SJSA1 (cell line): Measurements from ENCODE around the gene SHMT1. TPM values are rescaled to one million over a fixed set of nuclear protein-coding genes. Genes with fewer than 3 reads are reported as not detected.
"Not testable (repeated sequence)": the region's sequence is repeated elsewhere in the genome, so short reads cannot be mapped to it uniquely, and the experiment has no call there.

Experiments used
- DNase-seq, 2 experiments: peaks; one replicate each; pipeline ENCODE4 v3.0.0-alpha.2; 2015 to 2020; ENCODE audit warnings: low spot score in 2 of 2, low read depth in 1 of 2
- H3K27ac ChIP-seq: fragments of 250-450 bp; sonication (Bioruptor Pico); 2 replicates; pipeline ENCODE4 v1.5.1; 2020; ENCODE audit warnings: mild to moderate bottlenecking, moderate library complexity
- H3K27me3 ChIP-seq: fragments of 250-450 bp; sonication (Bioruptor Pico); replicated peaks from 2 replicates; pipeline ENCODE4 v1.5.1; 2020; ENCODE audit warnings: mild to moderate bottlenecking, moderate library complexity
- H3K36me3 ChIP-seq: fragments of 250-450 bp; sonication (Bioruptor Pico); 2 replicates; pipeline ENCODE4 v1.5.1; 2020; ENCODE audit warnings: mild to moderate bottlenecking
- H3K4me1 ChIP-seq: fragments of 250-450 bp; sonication (Bioruptor Pico); replicated peaks from 2 replicates; pipeline ENCODE4 v1.6.1; 2021; ENCODE audit warnings: mild to moderate bottlenecking
- H3K4me3 ChIP-seq: fragments of 250-450 bp; sonication (Bioruptor Pico); 2 replicates; pipeline ENCODE4 v1.5.1; 2020; ENCODE audit warnings: mild to moderate bottlenecking
- H3K9me3 ChIP-seq: fragments of 250-450 bp; sonication (Bioruptor Pico); replicated peaks from 2 replicates; pipeline ENCODE4 v1.5.1; 2020; ENCODE audit warnings: mild to moderate bottlenecking
- total RNA-seq: library from RNA; depleted of rRNA; stranded (reverse); fragments of >200 nt; shearing (Covaris generic); gene quantifications from 2 replicates; pipeline ENCODE4 v1.2.3, GENCODE V29; 2014

Gene SHMT1
- total RNA-seq, 1 experiment from 2014 or later: 23.0 TPM

GRCh38 chr17:18364166-18364565, 816 bp upstream of the SHMT1 start:
- no peak overlapping the region for H3K4me3 ChIP-seq
- H3K4me1 ChIP-seq: peaks cover 6% of the 10 kb centered on the region
- H3K27ac ChIP-seq: no peak overlapping the region
- no peak for DNase-seq
- no peaks in the 10 kb centered on the region; the same call in 1 of the 2 replicates for H3K36me3 ChIP-seq
- no peaks in the 10 kb centered on the region for H3K27me3 ChIP-seq
- H3K9me3 ChIP-seq: no peaks in the 10 kb centered on the region

- Histone ChIP-seq H3K4me3 (peak overlapping the region; percentile 82), H3K36me3 (no peaks in the 10 kb centered on the region; the same call in 1 of the 2 replicates), H3K27ac (no peak overlapping the region), H3K27me3 (no peaks in the 10 kb centered on the region), H3K4me1 (peaks cover 6% of the 10 kb centered on the region), H3K9me3 (no peaks in the 10 kb centered on the region)
- no peak for DNase-seq
Observed at GRCh38 chr17:18362698-18363100, 651 bp downstream of the SHMT1 start.

DNA sequence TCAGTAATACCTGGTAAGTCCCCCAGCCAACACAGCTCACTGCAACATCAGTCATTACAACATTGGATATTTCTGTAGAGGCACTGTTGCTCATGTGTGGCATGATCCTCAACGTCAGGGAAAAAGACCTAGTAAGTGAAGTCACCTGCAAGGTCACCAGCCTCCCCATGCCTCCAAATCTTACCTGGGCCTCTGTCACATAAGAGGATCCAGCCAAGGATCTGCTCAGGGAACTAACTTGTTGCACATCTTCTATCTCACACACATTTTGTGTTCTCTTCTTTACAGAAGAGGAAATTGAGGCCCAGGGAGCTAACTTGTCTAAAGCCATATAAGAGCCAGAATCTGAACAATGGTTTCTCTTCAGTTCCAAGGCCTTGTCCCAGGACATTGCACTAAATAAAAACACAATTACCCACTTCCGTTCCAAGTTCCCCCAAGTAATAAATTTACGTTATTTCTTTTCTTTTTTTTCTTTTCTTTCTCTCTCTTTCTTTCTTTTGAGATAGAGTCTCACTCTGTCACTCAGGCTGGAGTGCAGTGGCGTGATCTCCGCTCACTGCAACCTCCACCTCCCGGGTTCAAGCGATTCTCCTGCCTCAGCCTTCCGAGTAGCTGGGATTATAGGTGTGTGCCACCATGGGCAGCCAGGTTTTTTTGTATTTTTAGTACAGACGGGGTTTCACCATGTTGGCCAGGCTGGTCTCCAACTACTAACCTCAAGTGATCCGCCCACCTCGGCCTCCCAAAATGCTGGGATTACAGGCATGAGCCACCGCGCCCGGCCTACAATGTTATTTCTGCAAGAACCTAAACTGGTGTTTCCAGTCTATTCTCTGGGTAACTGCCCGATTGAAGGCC, 1.3 kb downstream of the SHMT1 start:
- Histone ChIP-seq H3K4me3 (peak overlapping the region; percentile 82), H3K36me3 (no peaks in the 10 kb centered on the region; the same call in 1 of the 2 replicates), H3K4me1 (peaks cover 6% of the 10 kb centered on the region), H3K27ac (no peak overlapping the region), H3K9me3 (no peaks in the 10 kb centered on the region), H3K27me3 (no peaks in the 10 kb centered on the region)
- DNase-seq: no peak

DNA sequence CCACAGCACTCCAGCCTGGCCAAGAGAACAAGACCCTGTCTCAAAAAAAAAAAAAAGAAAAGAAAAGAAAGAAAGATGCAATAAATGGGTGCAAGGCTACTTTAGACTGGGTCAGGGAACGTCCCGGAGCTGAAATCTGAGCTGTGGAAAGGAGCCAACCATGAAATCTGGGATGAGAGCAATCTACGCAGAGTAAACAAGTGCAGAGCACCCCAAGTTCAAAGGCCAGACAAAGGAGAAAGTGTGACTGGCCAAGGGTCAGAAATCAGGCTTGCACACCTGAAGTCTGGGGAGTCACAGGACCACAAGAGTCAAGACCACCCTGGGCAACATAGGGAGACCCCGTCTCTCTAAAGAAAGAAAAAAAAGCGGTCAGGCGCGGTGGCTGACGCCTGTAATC, 2.8 kb downstream of the SHMT1 start:
- H3K4me3 ChIP-seq: no peak overlapping the region
- no peaks in the 10 kb centered on the region for H3K27me3 ChIP-seq
- no peak for DNase-seq
- H3K36me3 ChIP-seq: no peaks in the 10 kb centered on the region; the same call in 1 of the 2 replicates
- no peak overlapping the region for H3K27ac ChIP-seq
- H3K4me1 ChIP-seq: peaks cover 6% of the 10 kb centered on the region
- no peaks in the 10 kb centered on the region for H3K9me3 ChIP-seq

GRCh38 chr17:18356624-18357023, 6.7 kb downstream of the SHMT1 start:
- no peak for DNase-seq
- H3K36me3 ChIP-seq: peaks cover 12% of the 10 kb centered on the region
- H3K4me1 ChIP-seq: no peaks in the 10 kb centered on the region
- no peaks in the 10 kb centered on the region for H3K9me3 ChIP-seq
- no peak overlapping the region for H3K4me3 ChIP-seq
- H3K27ac ChIP-seq: no peak overlapping the region
- H3K27me3 ChIP-seq: no peaks in the 10 kb centered on the region

- Histone ChIP-seq H3K4me1 (no peaks in the 10 kb centered on the region), H3K4me3 (no peak overlapping the region), H3K36me3 (peaks cover 12% of the 10 kb centered on the region), H3K27ac (no peak overlapping the region), H3K9me3 (no peaks in the 10 kb centered on the region), H3K27me3 (no peaks in the 10 kb centered on the region)
- DNase-seq: no peak
Observed at GRCh38 chr17:18353541-18353940, 9.8 kb downstream of the SHMT1 start.

DNA sequence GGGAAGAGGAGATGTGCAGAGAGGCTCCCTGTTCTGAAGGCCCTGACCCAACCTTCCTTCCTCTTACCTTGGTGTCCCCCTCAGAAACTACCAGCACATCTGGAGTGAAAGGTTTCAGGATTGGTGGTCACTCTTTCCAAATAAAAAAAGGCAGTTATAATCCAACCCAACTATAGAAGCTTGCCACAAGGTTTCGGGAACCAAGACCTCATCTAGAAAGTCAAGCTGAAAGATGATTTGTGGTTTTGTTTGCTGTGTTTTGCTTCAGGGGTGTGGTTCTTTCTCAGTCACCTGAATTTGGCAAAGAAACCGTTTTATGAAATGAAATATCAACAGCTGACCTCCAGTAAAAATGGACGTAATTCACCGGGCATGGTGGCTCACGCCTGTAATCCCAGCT, 19.3 kb downstream of the SHMT1 start:
- no peak overlapping the region for H3K27ac ChIP-seq
- H3K4me3 ChIP-seq: no peak overlapping the region
- no peak for DNase-seq
- no peaks in the 10 kb centered on the region for H3K4me1 ChIP-seq
- no peaks in the 10 kb centered on the region for H3K27me3 ChIP-seq
- no peaks in the 10 kb centered on the region for H3K9me3 ChIP-seq
- H3K36me3 ChIP-seq: peaks cover 31% of the 10 kb centered on the region

DNA sequence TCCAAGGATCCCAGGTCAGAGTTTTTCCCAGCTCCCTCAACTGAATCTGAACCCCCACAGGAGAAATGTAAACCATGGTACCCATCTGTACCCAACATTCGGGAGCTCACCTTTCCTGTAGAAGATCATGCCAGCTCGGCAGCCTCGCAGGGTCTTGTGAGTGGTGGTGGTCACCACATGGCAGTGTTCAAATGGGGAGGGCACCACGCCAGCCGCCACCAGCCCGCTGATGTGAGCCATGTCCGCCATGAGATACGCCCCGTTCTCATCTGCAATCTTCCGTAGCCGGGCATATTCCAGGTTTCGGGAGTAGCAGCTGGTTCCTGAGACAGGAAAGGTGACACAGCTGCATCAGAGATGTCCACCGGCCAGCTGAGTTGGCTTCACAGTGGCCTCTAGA, 23.4 kb downstream of the SHMT1 start:
- DNase-seq: no peak
- no peaks in the 10 kb centered on the region for H3K4me1 ChIP-seq
- H3K4me3 ChIP-seq: no peak overlapping the region
- no peak overlapping the region for H3K27ac ChIP-seq
- H3K36me3 ChIP-seq: peaks cover 16% of the 10 kb centered on the region
- no peaks in the 10 kb centered on the region for H3K9me3 ChIP-seq
- no peaks in the 10 kb centered on the region for H3K27me3 ChIP-seq

DNA sequence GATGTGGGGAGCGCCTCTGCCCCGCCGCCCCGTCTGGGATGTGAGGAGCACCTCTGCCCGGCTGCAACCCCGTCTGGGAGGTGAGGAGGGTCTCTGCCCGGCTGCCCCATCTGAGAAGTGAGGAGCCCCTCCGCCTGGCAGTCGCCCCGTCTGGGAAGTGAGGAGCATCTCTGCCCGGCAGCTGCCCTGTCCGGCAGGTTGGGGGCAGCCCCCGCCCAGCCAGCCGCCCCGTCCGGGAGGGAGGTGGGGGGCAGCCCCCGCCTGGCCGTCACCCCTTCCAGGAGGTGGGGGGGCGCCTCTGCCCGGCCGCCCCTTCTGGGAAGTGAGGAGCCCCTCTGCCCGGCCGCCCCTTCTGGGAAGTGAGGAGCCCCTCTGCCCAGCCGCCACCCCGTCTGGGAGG, 25.2 kb downstream of the SHMT1 start:
- not testable (repeated sequence) for H3K4me1 ChIP-seq, H3K9me3 ChIP-seq, DNase-seq, H3K4me3 ChIP-seq, H3K27ac ChIP-seq, H3K27me3 ChIP-seq
- H3K36me3 ChIP-seq: peaks cover 20% of the 10 kb centered on the region

DNA sequence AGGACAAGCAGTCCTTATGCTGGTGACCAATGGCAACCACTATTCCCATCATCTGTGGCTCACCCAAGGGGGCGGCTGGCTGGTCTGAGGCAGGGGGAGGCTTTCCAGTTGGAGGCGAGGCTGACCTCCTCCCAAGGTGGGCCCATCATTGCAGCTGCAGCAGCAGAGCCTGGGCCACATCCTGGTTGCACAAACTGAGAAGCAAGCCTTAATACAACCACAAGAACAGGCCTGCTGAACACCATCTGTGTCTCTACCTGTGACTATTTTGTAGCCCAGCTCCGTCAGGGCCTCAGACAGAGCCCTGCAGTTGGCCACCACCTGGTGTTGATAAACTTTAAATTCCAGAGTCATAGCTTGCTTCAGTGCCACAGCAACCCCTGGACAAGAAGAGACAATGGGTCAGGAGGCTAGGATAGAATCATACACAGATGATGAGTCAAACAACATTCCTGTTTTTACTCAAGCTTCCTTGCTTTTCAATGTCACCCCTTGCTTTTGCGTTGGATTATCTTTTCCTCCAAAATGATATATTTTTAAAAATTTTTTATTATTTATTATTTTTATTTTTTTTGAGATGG, 30.4 kb downstream of the SHMT1 start:
- H3K27me3 ChIP-seq: no peaks in the 10 kb centered on the region
- DNase-seq: no peak
- no peaks in the 10 kb centered on the region for H3K9me3 ChIP-seq
- H3K36me3 ChIP-seq: peaks cover 38% of the 10 kb centered on the region
- no peaks in the 10 kb centered on the region for H3K4me1 ChIP-seq
- no peak overlapping the region for H3K4me3 ChIP-seq
- H3K27ac ChIP-seq: no peak overlapping the region

GRCh38 chr17:18331879-18332278, 31.5 kb downstream of the SHMT1 start:
- H3K4me3 ChIP-seq: no peak overlapping the region
- no peaks in the 10 kb centered on the region for H3K27me3 ChIP-seq
- H3K27ac ChIP-seq: no peak overlapping the region

DNA sequence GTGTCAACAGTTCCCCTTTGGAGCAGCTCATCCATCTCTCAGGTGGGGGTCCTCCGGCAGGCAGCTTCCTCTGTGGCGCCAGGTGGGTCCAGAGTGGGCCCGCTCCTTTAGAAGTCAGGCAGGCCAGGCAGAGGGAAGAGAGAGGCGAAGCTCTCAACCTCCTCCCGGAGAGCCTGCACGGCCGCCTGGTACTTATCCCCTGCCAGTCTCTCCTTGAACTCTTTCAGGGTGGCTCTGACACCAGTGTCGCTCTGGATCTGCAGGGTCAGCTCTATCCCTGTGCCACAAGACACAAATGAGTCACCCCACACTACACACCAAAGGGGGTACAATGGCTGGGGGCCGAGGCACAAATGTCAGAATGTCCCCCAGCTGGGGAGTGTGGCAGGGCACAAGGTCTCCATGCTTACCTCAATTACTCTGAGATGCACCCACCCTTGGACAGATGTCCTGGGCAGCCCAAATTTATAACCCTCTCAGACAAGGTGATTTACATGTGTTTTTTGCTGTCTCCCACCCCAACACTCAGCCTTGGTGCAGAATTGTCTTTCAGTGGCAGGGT, 34.6 kb downstream of the SHMT1 start:
- no peak for DNase-seq
- H3K27ac ChIP-seq: no peak overlapping the region
- H3K27me3 ChIP-seq: no peaks in the 10 kb centered on the region
- no peak overlapping the region for H3K4me3 ChIP-seq
- no peaks in the 10 kb centered on the region for H3K9me3 ChIP-seq
- no peaks in the 10 kb centered on the region for H3K4me1 ChIP-seq
- H3K36me3 ChIP-seq: peaks cover 61% of the 10 kb centered on the region

More at GRCh38 chr17:18331879-18332278, 31.5 kb downstream of the SHMT1 start:
- H3K4me1 ChIP-seq: no peaks in the 10 kb centered on the region
- DNase-seq: no peak
- H3K36me3 ChIP-seq: peaks cover 45% of the 10 kb centered on the region
- no peaks in the 10 kb centered on the region for H3K9me3 ChIP-seq

GRCh38 chr17:18327556-18327955, 35.8 kb downstream of the SHMT1 start:
- no peak overlapping the region for H3K27ac ChIP-seq
- no peaks in the 10 kb centered on the region for H3K27me3 ChIP-seq
- no peaks in the 10 kb centered on the region for H3K9me3 ChIP-seq
- peaks cover 73% of the 10 kb centered on the region for H3K36me3 ChIP-seq
- no peaks in the 10 kb centered on the region for H3K4me1 ChIP-seq
- no peak for DNase-seq
- no peak overlapping the region for H3K4me3 ChIP-seq

GRCh38 chr17:18327093-18327492, 36.3 kb downstream of the SHMT1 start:
- Histone ChIP-seq H3K4me3 (no peak overlapping the region), H3K9me3 (no peaks in the 10 kb centered on the region), H3K4me1 (no peaks in the 10 kb centered on the region), H3K36me3 (peaks cover 77% of the 10 kb centered on the region), H3K27ac (no peak overlapping the region), H3K27me3 (no peaks in the 10 kb centered on the region)
- no peak for DNase-seq
